GM13977 (cell line): ENCODE measurements around the gene HTR1D.
"Not testable (repeated sequence)": the region's sequence is repeated elsewhere in the genome, so short reads cannot be mapped to it uniquely, and the experiment has no call there.

Experiments
- DNase-seq: peaks from one replicate; pipeline ENCODE4 v3.0.0; 2012; ENCODE audit warnings: low spot score
- in situ Hi-C: fragments of 300-500 bp; cut with MboI; formaldehyde crosslinking; loops from one replicate; pipeline ENCODE4 v1.12.0; 2022; ENCODE audit warnings: low sequenced_read_pairs, low pct_unique_long_range_greater_than_20kb, mixed read lengths, inconsistent platforms; ENCODE audit not compliant: unreplicated experiment
- TF ChIP-seq, protein P1 (sequence below): IDR thresholded peaks from 2 replicates; pipeline ENCODE4 v1.5.1; 2012; ENCODE audit warnings: mild to moderate bottlenecking, control low read depth; ENCODE audit not compliant: insufficient read depth; ENCODE audit errors: extremely low read depth, missing control alignments

HTR1D gene

DNA sequence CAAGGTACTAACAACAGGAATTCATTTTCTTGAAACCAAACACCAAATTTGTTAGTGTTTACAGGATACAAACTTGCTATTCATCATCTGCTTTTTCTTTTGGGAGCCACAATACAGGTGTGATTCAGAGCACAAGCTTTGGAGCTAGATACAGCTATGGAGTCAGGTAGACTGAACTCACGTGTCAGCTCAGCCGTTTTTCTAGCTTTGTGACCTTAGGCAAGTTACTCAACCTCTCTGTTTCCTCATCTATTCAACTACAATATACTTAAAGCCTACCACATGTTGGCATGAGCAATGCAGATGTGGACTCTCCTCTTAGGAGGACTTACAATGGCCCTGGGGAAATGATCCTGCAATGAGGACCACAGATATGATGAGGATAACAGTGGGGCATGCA lies 6.3 kb downstream of the HTR1D start:
- TF ChIP-seq, protein P1, sequence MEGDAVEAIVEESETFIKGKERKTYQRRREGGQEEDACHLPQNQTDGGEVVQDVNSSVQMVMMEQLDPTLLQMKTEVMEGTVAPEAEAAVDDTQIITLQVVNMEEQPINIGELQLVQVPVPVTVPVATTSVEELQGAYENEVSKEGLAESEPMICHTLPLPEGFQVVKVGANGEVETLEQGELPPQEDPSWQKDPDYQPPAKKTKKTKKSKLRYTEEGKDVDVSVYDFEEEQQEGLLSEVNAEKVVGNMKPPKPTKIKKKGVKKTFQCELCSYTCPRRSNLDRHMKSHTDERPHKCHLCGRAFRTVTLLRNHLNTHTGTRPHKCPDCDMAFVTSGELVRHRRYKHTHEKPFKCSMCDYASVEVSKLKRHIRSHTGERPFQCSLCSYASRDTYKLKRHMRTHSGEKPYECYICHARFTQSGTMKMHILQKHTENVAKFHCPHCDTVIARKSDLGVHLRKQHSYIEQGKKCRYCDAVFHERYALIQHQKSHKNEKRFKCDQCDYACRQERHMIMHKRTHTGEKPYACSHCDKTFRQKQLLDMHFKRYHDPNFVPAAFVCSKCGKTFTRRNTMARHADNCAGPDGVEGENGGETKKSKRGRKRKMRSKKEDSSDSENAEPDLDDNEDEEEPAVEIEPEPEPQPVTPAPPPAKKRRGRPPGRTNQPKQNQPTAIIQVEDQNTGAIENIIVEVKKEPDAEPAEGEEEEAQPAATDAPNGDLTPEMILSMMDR = no peak
- in situ Hi-C loops = no loop called here
- DNase-seq = no peak

DNA sequence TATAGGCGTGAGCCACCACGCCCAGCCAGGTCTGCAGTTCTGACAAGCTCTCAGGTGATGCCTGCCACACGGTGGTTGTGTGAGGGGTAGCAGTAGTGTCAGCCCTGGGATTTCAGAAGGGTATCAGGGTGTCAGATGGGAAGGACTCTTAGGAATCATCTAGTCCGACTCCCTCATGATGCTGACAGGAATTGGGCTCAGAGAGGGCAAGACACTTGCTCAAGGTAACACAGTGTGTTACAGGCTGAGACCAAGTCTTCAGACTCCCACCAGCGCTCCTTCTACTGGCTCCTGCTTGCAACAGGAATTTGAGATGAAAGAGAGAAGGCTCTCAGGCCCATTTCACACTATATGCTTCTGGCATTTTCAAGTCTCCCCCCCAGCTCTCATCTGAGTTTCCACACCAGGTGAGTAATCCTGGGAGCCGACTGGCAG lies 6.9 kb downstream of the HTR1D start:
- TF ChIP-seq, protein P1 = no peak
- in situ Hi-C loops = no loop called here
- no peak for DNase-seq

DNA sequence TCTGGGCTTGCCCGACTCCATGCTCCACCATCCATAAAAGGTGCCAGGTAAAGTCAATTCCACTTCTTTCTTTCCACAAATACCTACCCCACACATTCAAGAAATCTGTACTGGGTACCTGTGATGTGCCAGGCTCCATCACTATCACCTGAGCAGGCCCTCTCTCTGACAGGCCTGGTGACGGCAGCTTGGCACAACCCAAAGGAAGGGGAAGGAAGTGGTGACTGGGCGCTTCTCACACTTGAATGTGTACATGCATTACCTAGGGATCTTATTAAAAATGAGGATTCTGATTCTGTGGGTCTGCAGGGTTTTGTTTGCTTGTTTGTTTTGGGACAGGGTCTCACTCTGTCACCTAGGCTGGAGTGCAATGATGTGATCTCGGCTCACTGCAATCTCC lies 7.5 kb downstream of the HTR1D start:
- DNase-seq = no peak
- in situ Hi-C loops = no loop called here
- TF ChIP-seq, protein P1 = no peak

DNA sequence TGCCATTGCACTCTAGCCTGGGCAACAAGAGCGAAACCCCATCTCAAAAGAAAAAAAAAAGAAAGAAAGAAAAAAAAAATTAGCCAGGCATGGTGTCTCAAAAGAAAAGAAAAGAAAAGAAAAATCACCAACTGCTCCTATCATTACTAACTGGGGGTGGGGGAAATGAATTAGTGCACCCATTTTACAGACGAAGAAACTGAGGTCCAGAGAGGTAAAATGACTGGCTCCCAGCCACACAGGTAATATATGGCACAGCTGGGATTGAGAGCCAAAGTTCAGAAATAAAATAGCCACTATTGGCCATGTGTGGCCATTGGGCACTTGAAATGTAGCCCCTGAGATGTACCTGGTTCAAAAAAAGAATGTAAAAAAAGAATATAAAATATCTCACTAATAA lies 8.8 kb downstream of the HTR1D start:
- no peak for DNase-seq
- TF ChIP-seq, protein P1 = no peak
- in situ Hi-C loops = no loop called here

DNA sequence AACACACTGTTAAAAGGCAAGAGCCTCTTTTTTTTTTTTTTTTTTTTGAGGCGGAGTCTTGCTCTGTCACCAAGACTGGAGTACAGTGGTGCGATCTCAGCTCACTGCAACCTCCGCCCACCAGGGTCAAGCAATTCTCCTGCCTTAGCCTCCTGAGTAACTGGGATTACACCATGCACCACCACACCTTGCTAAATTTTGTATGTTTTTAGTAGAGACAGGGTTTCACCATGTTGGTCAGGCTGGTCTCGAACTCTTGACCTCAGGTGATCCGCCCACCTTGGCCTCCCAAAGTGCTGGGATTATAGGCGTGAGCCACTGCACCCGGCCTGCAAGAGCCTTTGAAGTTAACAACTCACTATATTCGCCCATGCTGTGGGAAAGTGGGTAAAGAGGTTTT lies 9.6 kb downstream of the HTR1D start:
- in situ Hi-C loops, DNase-seq: not testable (repeated sequence)

DNA sequence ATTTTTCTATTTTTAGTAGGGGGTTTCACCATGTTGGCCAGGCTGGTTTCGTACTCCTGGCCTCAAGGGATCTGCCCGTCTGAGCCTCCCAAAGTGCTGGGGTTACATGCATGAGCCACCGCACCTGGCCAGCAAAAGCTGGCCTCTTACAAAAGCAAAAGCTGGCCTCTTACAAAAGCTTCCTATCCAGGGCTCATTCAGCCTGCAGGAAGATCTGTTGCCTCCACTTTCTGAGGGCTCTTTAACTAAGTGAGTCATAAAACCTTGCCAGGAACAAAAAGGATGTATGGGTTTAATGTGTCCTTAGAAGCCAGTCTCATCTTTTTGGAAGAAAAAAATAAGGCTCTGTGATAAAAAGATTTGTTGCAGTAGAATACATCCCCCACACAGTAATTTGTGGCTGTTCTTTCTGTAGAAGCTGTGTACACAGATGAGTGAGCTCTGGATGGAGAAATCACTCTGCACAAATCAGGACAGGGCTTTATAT lies 15.0 kb downstream of the HTR1D start:
- DNase-seq = no peak
- TF ChIP-seq, protein P1 = no peak
- in situ Hi-C loops = no loop called here

DNA sequence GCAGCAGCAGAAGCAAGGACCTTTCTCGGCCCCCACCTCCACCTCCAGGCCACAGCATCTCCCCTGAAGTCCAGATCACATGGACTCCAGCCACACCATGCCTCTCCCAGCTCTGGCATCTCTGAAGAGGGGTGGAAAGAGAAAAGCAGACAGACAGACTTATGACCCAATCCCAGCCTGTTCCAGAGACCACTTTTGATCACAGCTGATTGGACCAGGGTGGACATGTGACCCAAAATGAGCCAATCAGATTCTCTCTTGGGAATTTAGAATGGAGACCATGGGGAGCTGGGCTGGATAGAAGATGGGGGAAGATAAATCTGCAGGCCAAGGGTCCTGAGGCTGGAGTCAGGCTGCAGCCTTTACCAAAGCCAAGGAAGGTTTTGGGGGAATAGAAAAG lies 16.4 kb downstream of the HTR1D start:
- DNase-seq = no peak
- TF ChIP-seq, protein P1 = no peak
- in situ Hi-C loops = no loop called here
